ENCODE data around the gene DNAH8. TPM values are rescaled to one million over a fixed set of nuclear protein-coding genes. Genes with fewer than 3 reads are reported as not detected.

DNAH8 gene
- total RNA-seq, 1 experiment from 2014 or later, result 0.05 TPM

- no peaks in the 10 kb centered on the region for H3K9me3 Mint-ChIP-seq (ENCODE audit: low read depth, unreplicated experiment)
These were observed 67.5 kb downstream of the DNAH8 start for GRCh38 chr6:38782616-38783015.

GRCh38 chr6:38783443-38784228 lies 68.5 kb downstream of the DNAH8 start:
- no peak overlapping the region for H3K4me3 Mint-ChIP-seq (ENCODE audit: low read depth, unreplicated experiment)
- CTCF ChIA-PET, result interaction anchor here (0.7 kb wide), 1 partner anchor 340 kb away, joined by 4 read pairs; no protein-coding TSS in a partner anchor
- no peaks in the 10 kb centered on the region for H3K27me3 Mint-ChIP-seq (ENCODE audit: unreplicated experiment)
- intact Hi-C loops (cut with micrococcal nuclease; ENCODE audit: unreplicated experiment), result no loop called here
- DNase-seq, result no peak
- no TSS peak for BruUV-seq (replicated peaks)
- TF ChIP-seq CTCF (IDR thresholded peaks at IDR 0.05; ENCODE audit: unreplicated experiment), result no peak
- H3K9me3 Mint-ChIP-seq (ENCODE audit: low read depth, unreplicated experiment), result no peaks in the 10 kb centered on the region
- no peak overlapping the region for H3K27ac Mint-ChIP-seq (ENCODE audit: unreplicated experiment)
- no peaks in the 10 kb centered on the region for H3K4me1 Mint-ChIP-seq (ENCODE audit: low read depth, unreplicated experiment)
- H3K36me3 Mint-ChIP-seq (ENCODE audit: insufficient read depth, unreplicated experiment), result no peaks in the 10 kb centered on the region

More at GRCh38 chr6:38782616-38783015, 67.5 kb downstream of the DNAH8 start:
- H3K36me3 Mint-ChIP-seq (ENCODE audit: insufficient read depth, unreplicated experiment), result no peaks in the 10 kb centered on the region
- CTCF ChIA-PET, result no interaction called here
- no peaks in the 10 kb centered on the region for H3K4me1 Mint-ChIP-seq (ENCODE audit: low read depth, unreplicated experiment)
- no peak for DNase-seq
- H3K27me3 Mint-ChIP-seq (ENCODE audit: unreplicated experiment), result no peaks in the 10 kb centered on the region
- no peak for TF ChIP-seq CTCF (IDR thresholded peaks at IDR 0.05; ENCODE audit: unreplicated experiment)
- intact Hi-C loops (cut with micrococcal nuclease; ENCODE audit: unreplicated experiment), result no loop called here
- H3K27ac Mint-ChIP-seq (ENCODE audit: unreplicated experiment), result no peak overlapping the region
- no peak overlapping the region for H3K4me3 Mint-ChIP-seq (ENCODE audit: low read depth, unreplicated experiment)
- BruUV-seq (replicated peaks), result no TSS peak

GRCh38 chr6:38784506-38785235 lies 69.6 kb downstream of the DNAH8 start:
- no peaks in the 10 kb centered on the region for H3K4me1 Mint-ChIP-seq (ENCODE audit: low read depth, unreplicated experiment)
- no peak for DNase-seq
- intact Hi-C loops (cut with micrococcal nuclease; ENCODE audit: unreplicated experiment), result no loop called here
- H3K9me3 Mint-ChIP-seq (ENCODE audit: low read depth, unreplicated experiment), result no peaks in the 10 kb centered on the region
- no peaks in the 10 kb centered on the region for H3K36me3 Mint-ChIP-seq (ENCODE audit: insufficient read depth, unreplicated experiment)
- no TSS peak for BruUV-seq (replicated peaks)
- TF ChIP-seq CTCF (IDR thresholded peaks at IDR 0.05; ENCODE audit: unreplicated experiment), result no peak
- no peaks in the 10 kb centered on the region for H3K27me3 Mint-ChIP-seq (ENCODE audit: unreplicated experiment)
- H3K27ac Mint-ChIP-seq (ENCODE audit: unreplicated experiment), result no peak overlapping the region
- CTCF ChIA-PET, result no interaction called here
- H3K4me3 Mint-ChIP-seq (ENCODE audit: low read depth, unreplicated experiment), result no peak overlapping the region

GRCh38 chr6:38786486-38786885 lies 71.4 kb downstream of the DNAH8 start:
- Mint-ChIP-seq H3K27ac (ENCODE audit: unreplicated experiment) (no peak overlapping the region), H3K4me3 (ENCODE audit: low read depth, unreplicated experiment) (no peak overlapping the region), H3K4me1 (ENCODE audit: low read depth, unreplicated experiment) (no peaks in the 10 kb centered on the region), H3K9me3 (ENCODE audit: low read depth, unreplicated experiment) (no peaks in the 10 kb centered on the region), H3K27me3 (ENCODE audit: unreplicated experiment) (no peaks in the 10 kb centered on the region), H3K36me3 (ENCODE audit: insufficient read depth, unreplicated experiment) (no peaks in the 10 kb centered on the region)
- TF ChIP-seq CTCF (IDR thresholded peaks at IDR 0.05; ENCODE audit: unreplicated experiment), result no peak
- intact Hi-C loops (cut with micrococcal nuclease; ENCODE audit: unreplicated experiment), result no loop called here
- no peak for DNase-seq
- no TSS peak for BruUV-seq (replicated peaks)
- CTCF ChIA-PET, result no interaction called here
